IMR-90 (cell line): ENCODE measurements around the gene ARHGAP15. TPM values are rescaled to one million over a fixed set of nuclear protein-coding genes. Genes with fewer than 3 reads are reported as not detected.

Source experiments
- ATAC-seq: fragments of 200-7000 bp; cut with Tn5 transposase; 2 replicates; pipeline ENCODE4 v1.9.1; 2020; ENCODE audit warnings: low read depth, mild to moderate bottlenecking, moderate library complexity
- BruUV-seq: library from RNA; stranded (reverse); fragments of 400-500 nt; replicated peaks from 2 replicates; lab custom pipeline; 2021; lab: Mats Ljungman, UMichigan
- CTCF ChIA-PET: fragments of 300-600 bp; formaldehyde crosslinking; extraction: SDS; loops from one replicate; lab custom pipeline; 2021; ENCODE audit warnings: antibody characterized with exemption; lab: Yijun Ruan, JAX
- POLR2A ChIA-PET: fragments of 300-600 bp; sonication (Branson Sonifier 250); formaldehyde crosslinking; loops from one replicate; lab custom pipeline; 2022; ENCODE audit warnings: antibody characterized with exemption; ENCODE audit not compliant: unreplicated experiment; lab: Charles Lee
- DNase-seq: peaks from one replicate; pipeline ENCODE4 v3.0.0; 2013
- H2AFZ ChIP-seq: replicated peaks from 2 replicates; pipeline ENCODE3; 2013; ENCODE audit warnings: low read length, mild to moderate bottlenecking; ENCODE audit not compliant: poor library complexity
- H2AK5ac ChIP-seq: 2 replicates; pipeline ENCODE4 v1.6.1; 2013; ENCODE audit warnings: low read depth, low read length, inconsistent platforms
- H2AK9ac ChIP-seq: replicated peaks from 2 replicates; pipeline ENCODE3; 2013; ENCODE audit warnings: mild to moderate bottlenecking, low read depth, low read length, moderate library complexity; ENCODE audit not compliant: poor library complexity
- H2BK120ac ChIP-seq: 2 replicates; pipeline ENCODE4 v1.6.1; 2013; ENCODE audit warnings: low read depth, low read length, inconsistent platforms
- H2BK15ac ChIP-seq: 3 replicates; pipeline ENCODE4 v1.6.1; 2013; ENCODE audit warnings: low read depth, low read length, inconsistent platforms
- H2BK20ac ChIP-seq: 2 replicates; pipeline ENCODE4 v1.6.1; 2013; ENCODE audit warnings: low read depth, mild to moderate bottlenecking, inconsistent platforms, low read length, moderate library complexity
- H2BK5ac ChIP-seq: 2 replicates; pipeline ENCODE4 v1.6.1; 2013; ENCODE audit warnings: mild to moderate bottlenecking, low read depth, low read length, inconsistent platforms; ENCODE audit not compliant: poor library complexity, severe bottlenecking
- H3K14ac ChIP-seq: replicated peaks from 2 replicates; pipeline ENCODE4 v1.6.1; 2013; ENCODE audit warnings: low read depth, low read length, inconsistent platforms
- H3K18ac ChIP-seq: 2 replicates; pipeline ENCODE4 v1.6.1; 2013; ENCODE audit warnings: low read depth, low read length, control low read depth
- H3K23ac ChIP-seq: 2 replicates; pipeline ENCODE4 v1.6.1; 2013; ENCODE audit warnings: low read depth, low read length, inconsistent platforms
- H3K27ac ChIP-seq: 2 replicates; pipeline ENCODE4 v1.5.1; 2013; ENCODE audit warnings: mild to moderate bottlenecking, control low read depth, low read length; ENCODE audit not compliant: insufficient read depth
- H3K27me3 ChIP-seq: 2 replicates; pipeline ENCODE4 v1.6.1; 2013; ENCODE audit warnings: low read length; ENCODE audit not compliant: control insufficient read depth, insufficient read depth
- H3K36me3 ChIP-seq: 2 replicates; pipeline ENCODE4 v1.6.1; 2013; ENCODE audit warnings: low read length, mixed read lengths; ENCODE audit not compliant: control insufficient read depth, insufficient read depth
- H3K4ac ChIP-seq: 2 replicates; pipeline ENCODE4 v1.6.1; 2013; ENCODE audit warnings: low read depth, low read length, inconsistent platforms
- H3K4me1 ChIP-seq: 2 replicates; pipeline ENCODE4 v1.6.1; 2013; ENCODE audit warnings: low read length, mixed read lengths; ENCODE audit not compliant: control insufficient read depth, insufficient read depth
- H3K4me2 ChIP-seq: 2 replicates; pipeline ENCODE4 v1.6.1; 2013; ENCODE audit warnings: low read depth, mild to moderate bottlenecking, control low read depth, low read length, moderate library complexity
- H3K4me3 ChIP-seq: 2 replicates; pipeline ENCODE4 v1.5.1; 2013; ENCODE audit warnings: low read depth, mild to moderate bottlenecking, control low read depth, low read length, moderate library complexity; ENCODE audit not compliant: insufficient read depth
- H3K56ac ChIP-seq: 2 replicates; pipeline ENCODE4 v1.6.1; 2013; ENCODE audit warnings: low read length, inconsistent platforms; ENCODE audit not compliant: insufficient read depth; ENCODE audit errors: extremely low read depth
- H3K79me1 ChIP-seq, 2 experiments: 2 replicates each; pipeline ENCODE4 v1.6.1; 2013; ENCODE audit warnings: low read length in 2 of 2, inconsistent platforms in 1 of 2, low read depth in 1 of 2
- H3K9ac ChIP-seq: 2 replicates; pipeline ENCODE4 v1.6.1; 2013; ENCODE audit warnings: low read depth, low read length, control low read depth
- H3K9me1 ChIP-seq: 2 replicates; pipeline ENCODE4 v1.6.1; 2013; ENCODE audit warnings: low read length, inconsistent platforms; ENCODE audit not compliant: insufficient read depth
- H3K9me3 ChIP-seq: 2 replicates; pipeline ENCODE4 v1.6.1; 2013; ENCODE audit warnings: low read length; ENCODE audit not compliant: control insufficient read depth, insufficient read depth
- H4K20me1 ChIP-seq: 2 replicates; pipeline ENCODE4 v1.6.1; 2013; ENCODE audit warnings: low read length, inconsistent platforms; ENCODE audit not compliant: insufficient read depth
- H4K5ac ChIP-seq: 2 replicates; pipeline ENCODE4 v1.6.1; 2013; ENCODE audit warnings: mild to moderate bottlenecking, low read depth, low read length, control low read depth
- H4K8ac ChIP-seq, 2 experiments: 2 replicates each; pipeline ENCODE4 v1.6.1; 2013; ENCODE audit warnings: low read depth in 2 of 2, low read length in 2 of 2, control low read depth in 1 of 2, inconsistent platforms in 1 of 2
- H4K91ac ChIP-seq: 2 replicates; pipeline ENCODE4 v1.6.1; 2013; ENCODE audit warnings: low read depth, low read length, inconsistent platforms; ENCODE audit not compliant: insufficient read depth
- FOS ChIP-seq: fragments of 150-350 bp; IDR thresholded peaks from 2 replicates; pipeline ENCODE4 v1.6.1; 2016; ENCODE audit warnings: low read depth, low read length
- MAFK ChIP-seq: IDR thresholded peaks from 2 replicates; pipeline ENCODE4 v1.6.1; 2012; ENCODE audit warnings: low read depth, low read length, improper control_type of control experiment
- WGBS, 2 experiments: methylation state at CpG; one replicate each; pipeline versions ENCODE4 v1.1.5 to v1.1.7; 2013; ENCODE audit warnings: missing lambda C conversion rate in 2 of 2; ENCODE audit not compliant: insufficient read length in 1 of 2; ENCODE audit errors: extremely low coverage in 2 of 2; 5-methylcytosine and 5-hydroxymethylcytosine counted together
- dilution Hi-C: fragments of 300-500 bp; cut with HindIII; formaldehyde crosslinking; loops from one replicate; pipeline ENCODE4 v1.14.3; 2018; ENCODE audit warnings: low sequenced_read_pairs; ENCODE audit not compliant: unreplicated experiment
- in situ Hi-C: fragments of 300-500 bp; cut with MboI; formaldehyde crosslinking; loops from 3 replicates; pipeline ENCODE4 v1.14.3; 2019; ENCODE audit warnings: low sequenced_read_pairs, inconsistent platforms, mixed read lengths
- intact Hi-C: fragments of 100-400 bp; cut with micrococcal nuclease; formaldehyde crosslinking; loops from 2 replicates; pipeline ENCODE4 v1.10.0; 2022
- polyA plus RNA-seq, 3 experiments: library from polyadenylated mRNA; depleted of rRNA; stranded (reverse); fragments of >200 nt; gene quantifications; 2 replicates each; pipeline ENCODE4 v1.2.3, GENCODE V29; 2012; ENCODE audit warnings: low replicate concordance in 1 of 3
- total RNA-seq: library from RNA; depleted of rRNA; stranded (reverse); fragments of >200 nt; gene quantifications from 2 replicates; pipeline ENCODE4 v1.2.3, GENCODE V29; 2012
- TF ChIP-seq, protein P1 (sequence below): conservative IDR thresholded peaks from 2 replicates; pipeline ENCODE4 v1.5.1; 2012; ENCODE audit warnings: mild to moderate bottlenecking, low read depth, low read length, improper control_type of control experiment

ARHGAP15 gene
- total and polyA plus RNA-seq, 2 of the 4 experiments (the other 2 are of a cell fraction) = not detected

DNA sequence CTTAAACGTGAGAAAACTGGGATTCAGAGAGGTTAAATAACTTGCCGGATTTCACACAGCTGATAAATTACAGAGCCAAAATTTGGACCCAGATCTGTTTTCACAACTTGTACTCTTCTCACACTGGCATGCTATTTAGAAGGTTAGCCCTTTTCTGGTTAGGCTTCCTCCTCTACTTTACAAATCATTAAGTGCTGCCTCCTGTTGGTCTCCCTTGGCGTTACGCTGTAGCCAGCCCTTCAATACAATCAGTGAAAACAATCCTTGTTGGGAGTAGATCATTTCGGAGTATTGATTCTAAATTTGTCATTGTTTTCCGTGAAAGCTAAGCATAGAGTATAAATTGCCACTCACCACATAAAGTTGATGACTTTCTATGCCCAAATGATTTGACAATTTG is 153.5 kb downstream of the ARHGAP15 start:
- no peak overlapping the region for H3K14ac ChIP-seq
- H2AK9ac ChIP-seq = no peak overlapping the region
- no peak overlapping the region for H2AK5ac ChIP-seq
- no peak overlapping the region for H3K4me3 ChIP-seq
- H3K18ac ChIP-seq = no peak overlapping the region
- no peaks in the 10 kb centered on the region for H3K36me3 ChIP-seq
- no peaks in the 10 kb centered on the region for H3K9me1 ChIP-seq
- intact Hi-C loops = no loop called here
- H3K9me3 ChIP-seq = no peaks in the 10 kb centered on the region
- H3K23ac ChIP-seq = no peak overlapping the region
- in situ Hi-C loops = no loop called here
- H3K27ac ChIP-seq = no peak overlapping the region
- H2AFZ ChIP-seq = no peak overlapping the region
- no peak overlapping the region for H4K8ac ChIP-seq
- TF ChIP-seq, protein P1, sequence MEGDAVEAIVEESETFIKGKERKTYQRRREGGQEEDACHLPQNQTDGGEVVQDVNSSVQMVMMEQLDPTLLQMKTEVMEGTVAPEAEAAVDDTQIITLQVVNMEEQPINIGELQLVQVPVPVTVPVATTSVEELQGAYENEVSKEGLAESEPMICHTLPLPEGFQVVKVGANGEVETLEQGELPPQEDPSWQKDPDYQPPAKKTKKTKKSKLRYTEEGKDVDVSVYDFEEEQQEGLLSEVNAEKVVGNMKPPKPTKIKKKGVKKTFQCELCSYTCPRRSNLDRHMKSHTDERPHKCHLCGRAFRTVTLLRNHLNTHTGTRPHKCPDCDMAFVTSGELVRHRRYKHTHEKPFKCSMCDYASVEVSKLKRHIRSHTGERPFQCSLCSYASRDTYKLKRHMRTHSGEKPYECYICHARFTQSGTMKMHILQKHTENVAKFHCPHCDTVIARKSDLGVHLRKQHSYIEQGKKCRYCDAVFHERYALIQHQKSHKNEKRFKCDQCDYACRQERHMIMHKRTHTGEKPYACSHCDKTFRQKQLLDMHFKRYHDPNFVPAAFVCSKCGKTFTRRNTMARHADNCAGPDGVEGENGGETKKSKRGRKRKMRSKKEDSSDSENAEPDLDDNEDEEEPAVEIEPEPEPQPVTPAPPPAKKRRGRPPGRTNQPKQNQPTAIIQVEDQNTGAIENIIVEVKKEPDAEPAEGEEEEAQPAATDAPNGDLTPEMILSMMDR = peak; percentile 17; the same call in 1 of the 2 replicates
- no peak for TF ChIP-seq MAFK
- no peak for TF ChIP-seq FOS
- dilution Hi-C loops = no loop called here
- no peaks in the 10 kb centered on the region for H3K4me1 ChIP-seq
- no peak overlapping the region for H3K56ac ChIP-seq
- H4K20me1 ChIP-seq = no peaks in the 10 kb centered on the region
- no peak overlapping the region for H2BK15ac ChIP-seq
- ChIA-PET CTCF (no interaction called here), POLR2A (no interaction called here)
- H3K9ac ChIP-seq = no peak overlapping the region
- H4K5ac ChIP-seq = no peak overlapping the region
- no CpG with 5 or more reads among the region's 6 CpGs for WGBS, 2 experiments
- no peak overlapping the region for H2BK120ac ChIP-seq
- no peak overlapping the region for H2BK5ac ChIP-seq
- no peak overlapping the region for H2BK20ac ChIP-seq
- H3K27me3 ChIP-seq = no peaks in the 10 kb centered on the region
- H4K91ac ChIP-seq = no peak overlapping the region
- H3K4me2 ChIP-seq = no peak overlapping the region
- no peak for ATAC-seq
- no peaks in the 10 kb centered on the region for H3K79me1 ChIP-seq
- no TSS peak for BruUV-seq
- no peak for DNase-seq
- no peak overlapping the region for H3K4ac ChIP-seq
